HepG2 (cell line): ENCODE data around the gene NTN3. TPM values are rescaled to one million over a fixed set of nuclear protein-coding genes. Genes with fewer than 3 reads are reported as not detected.

ENCODE experiments used
- ATAC-seq: fragments of 200-7000 bp; cut with Tn5 transposase; 3 replicates; pipeline ENCODE4 v1.9.1; 2020; ENCODE audit warnings: mild to moderate bottlenecking, moderate library complexity
- BruUV-seq: library from RNA; stranded (reverse); fragments of 400-500 nt; replicated peaks from 2 replicates; lab custom pipeline; 2021; lab: Mats Ljungman, UMichigan
- CTCF ChIA-PET: fragments of 300-600 bp; formaldehyde crosslinking; extraction: SDS; loops from one replicate; lab custom pipeline; 2021; ENCODE audit warnings: low total read pairs, inconsistent platforms, low intra/inter-chr PET ratio; lab: Yijun Ruan, JAX
- POLR2A ChIA-PET: fragments of 350-600 bp; sonication (Branson Sonifier 250); formaldehyde crosslinking; loops from one replicate; lab custom pipeline; 2020; ENCODE audit warnings: antibody characterized with exemption, inconsistent platforms; lab: Yijun Ruan, JAX
- DNase-seq: peaks from one replicate; pipeline ENCODE4 v3.0.0-alpha.2; 2015; ENCODE audit warnings: low spot score
- FAIRE-seq: peaks from 3 replicates; lab custom pipeline; 2011; peaks lifted over from hg19 to GRCh38; lab: Jason Lieb, UNC
- H2AFZ ChIP-seq: one replicate; pipeline ENCODE4 v1.6.1; 2011; ENCODE audit warnings: low read length, inconsistent platforms
- H3K27ac ChIP-seq: fragments of 300-600 bp; 3 replicates; pipeline ENCODE4 v1.8.0; 2011; ENCODE audit warnings: mixed run types, mild to moderate bottlenecking, mixed read lengths, low read length, inconsistent platforms; ENCODE audit not compliant: insufficient read depth; ENCODE audit errors: extremely low read length
- H3K27me3 ChIP-seq, 2 experiments: fragments of 200-600 bp in 1 of 2; 2 replicates in 1 of 2; 3 replicates in 1 of 2; pipeline versions ENCODE4 v1.6.0 to v1.8.0; 2011; ENCODE audit warnings: low read length in 2 of 2, mild to moderate bottlenecking in 2 of 2, moderate library complexity in 2 of 2, inconsistent platforms in 1 of 2; ENCODE audit not compliant: insufficient read depth in 2 of 2, control insufficient read depth in 1 of 2
- H3K36me3 ChIP-seq, 2 experiments: fragments of 200-600 bp in 1 of 2; replicated peaks in 1 of 2; 2 replicates in 1 of 2; 3 replicates in 1 of 2; pipeline versions ENCODE4 v1.5.1 to v1.8.0; 2011; ENCODE audit warnings: low read length in 2 of 2, inconsistent platforms in 1 of 2; ENCODE audit not compliant: insufficient read depth in 2 of 2, control insufficient read depth in 1 of 2
- H3K4me1 ChIP-seq: 2 replicates; pipeline ENCODE4 v1.5.1; 2012; ENCODE audit warnings: low read length, inconsistent platforms; ENCODE audit not compliant: insufficient read depth
- H3K4me2 ChIP-seq: 2 replicates; pipeline ENCODE4 v1.6.0; 2011; ENCODE audit warnings: low read depth, low read length, inconsistent platforms
- H3K4me3 ChIP-seq, 3 experiments: fragments of 200-600 bp in 1 of 3; sonication (generic), shearing (Covaris generic) in 1 of 3; replicated peaks in 1 of 3; 2 replicates each; pipeline ENCODE4 v1.5.1; 2011 to 2016; ENCODE audit warnings: low read length in 3 of 3, inconsistent platforms in 2 of 3, low read depth in 2 of 3, mild to moderate bottlenecking in 2 of 3, control low read depth in 1 of 3, mixed read lengths in 1 of 3; ENCODE audit not compliant: insufficient read depth in 1 of 3
- H3K79me2 ChIP-seq: one replicate; pipeline ENCODE4 v1.6.1; 2011; ENCODE audit warnings: low read length, inconsistent platforms; ENCODE audit not compliant: insufficient read depth
- H3K9ac ChIP-seq: 2 replicates; pipeline ENCODE4 v1.6.0; 2011; ENCODE audit warnings: mild to moderate bottlenecking, low read depth, low read length, inconsistent platforms; ENCODE audit not compliant: insufficient read depth
- H3K9me3 ChIP-seq: 2 replicates; pipeline ENCODE4 v1.5.1; 2012; ENCODE audit warnings: mild to moderate bottlenecking, low read length
- H4K20me1 ChIP-seq: 2 replicates; pipeline ENCODE4 v1.6.0; 2011; ENCODE audit warnings: inconsistent platforms, mild to moderate bottlenecking, low read length, moderate library complexity; ENCODE audit not compliant: insufficient read depth
- AGO2 ChIP-seq: fragments of 200-400 bp; formaldehyde crosslinking; optimal IDR thresholded peaks from 2 replicates; pipeline ENCODE3; 2017; ENCODE audit warnings: mild to moderate bottlenecking, low read depth, low read length, moderate library complexity
- HOXA7 ChIP-seq: sonication (generic); formaldehyde crosslinking; IDR thresholded peaks from 2 replicates; pipeline ENCODE4 v1.8.1; 2022; ENCODE audit warnings: mild to moderate bottlenecking, missing genetic modification reagents, moderate library complexity
- PTBP1 ChIP-seq: fragments of 200-400 bp; formaldehyde crosslinking; IDR thresholded peaks from 2 replicates; pipeline ENCODE4 v1.6.1; 2018; ENCODE audit warnings: low read length, low read depth; ENCODE audit not compliant: poor library complexity, severe bottlenecking
- RBFOX2 ChIP-seq: fragments of 200-400 bp; formaldehyde crosslinking; IDR thresholded peaks from 2 replicates; pipeline ENCODE4 v1.6.1; 2017; ENCODE audit warnings: low read depth, mild to moderate bottlenecking, low read length
- RFX3 ChIP-seq: IDR thresholded peaks from 2 replicates; pipeline ENCODE4 v1.6.1; 2016; ENCODE audit warnings: missing biosample characterization, missing genetic modification reagents
- YEATS4 ChIP-seq: sonication (generic); formaldehyde crosslinking; IDR thresholded peaks from 2 replicates; pipeline ENCODE4 v1.4.0; 2020; ENCODE audit warnings: missing genetic modification reagents, borderline replicate concordance
- ZFP1 ChIP-seq: IDR thresholded peaks from 2 replicates; pipeline ENCODE4 v1.6.1; 2016
- ZNF761 ChIP-seq: sonication (generic); formaldehyde crosslinking; conservative IDR thresholded peaks from 2 replicates; pipeline ENCODE4 v1.4.0; 2020; ENCODE audit warnings: mild to moderate bottlenecking, missing genetic modification reagents
- ZSCAN30 ChIP-seq: sonication (generic); formaldehyde crosslinking; IDR thresholded peaks from 2 replicates; pipeline ENCODE4 v1.5.0; 2020; ENCODE audit warnings: mild to moderate bottlenecking, missing genetic modification reagents
- WGBS: methylation state at CpG from one replicate; pipeline ENCODE4 v1.1.6; 2017; ENCODE audit warnings: low lambda C conversion rate; 5-methylcytosine and 5-hydroxymethylcytosine counted together
- in situ Hi-C: cut with HindIII; loops from 2 replicates; pipeline ENCODE4 v1.10.0; 2017; ENCODE audit warnings: low pct_unique_long_range_greater_than_20kb; ENCODE audit not compliant: extremely low pct_ligation_motif_present
- intact Hi-C: fragments of 100-400 bp; cut with micrococcal nuclease; formaldehyde crosslinking; loops from one replicate; pipeline ENCODE4 v1.10.0; 2022; ENCODE audit not compliant: unreplicated experiment
- polyA plus RNA-seq, 8 experiments: library from polyadenylated mRNA; depleted of rRNA in 3 of 8; stranded (reverse) in 7 of 8; unstranded in 1 of 8; fragments of >200 nt; fragmentation: Illumina TruSeq in 4 of 8; extraction: Trizol in 4 of 8; gene quantifications; 2 replicates each; pipeline versions ENCODE4 v1.2.1 to v1.2.3, GENCODE V29; 2011 to 2016; ENCODE audit warnings: low read depth in 4 of 8, missing spikeins in 1 of 8, mixed read lengths in 1 of 8; ENCODE audit not compliant: insufficient read depth in 1 of 8
- total RNA-seq, 5 experiments: library from RNA; depleted of rRNA; stranded (reverse); fragments of >200 nt; fragmentation: Illumina TruSeq; extraction: Trizol; gene quantifications; 2 replicates each; pipeline ENCODE4 v1.2.3, GENCODE V29; 2016; ENCODE audit warnings: low read depth in 1 of 5
- TF ChIP-seq, protein P1 (sequence below): sonication (generic); formaldehyde crosslinking; IDR thresholded peaks from 2 replicates; pipeline ENCODE4 v1.5.0; 2020; ENCODE audit warnings: missing genetic modification reagents, mild to moderate bottlenecking, borderline replicate concordance
- TF ChIP-seq, protein P2 (sequence below): sonication (generic); formaldehyde crosslinking; conservative IDR thresholded peaks from 2 replicates; pipeline ENCODE4 v1.8.0; 2022; ENCODE audit warnings: mild to moderate bottlenecking, moderate library complexity, missing genetic modification reagents

The NTN3 gene
- total and polyA plus RNA-seq, 2 of the 13 experiments (the other 11 are each of a cell fraction or from before 2014, with no cell fraction given): 0.09 to 0.20 TPM

DNA sequence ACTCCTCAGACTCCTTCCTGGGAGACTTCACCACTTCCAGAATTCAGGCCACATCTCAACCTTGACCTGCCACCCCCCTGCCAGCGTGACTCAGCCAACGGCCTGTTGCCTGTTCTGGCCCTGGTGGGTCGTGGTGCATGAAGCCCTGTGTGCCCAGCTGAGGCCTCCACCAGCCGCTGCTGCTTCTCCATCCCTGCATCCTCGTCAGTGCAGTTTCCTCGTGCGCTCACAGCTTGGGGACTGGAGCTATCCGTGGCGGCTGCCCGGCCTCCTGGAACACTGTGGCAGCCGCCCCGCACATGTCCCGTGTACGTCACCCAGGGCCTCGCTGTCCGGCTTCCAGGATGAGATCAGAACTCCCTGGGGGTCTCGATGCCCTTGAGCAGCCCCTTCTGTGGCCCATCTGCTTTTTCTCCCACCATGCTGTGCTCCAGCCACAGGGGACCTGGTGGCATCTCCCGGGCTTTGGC, 19.2 kb upstream of the NTN3 start:
- no peaks in the 10 kb centered on the region for H3K4me1 ChIP-seq
- no peaks in the 10 kb centered on the region for H3K9me3 ChIP-seq
- H3K27me3 ChIP-seq: no peaks in the 10 kb centered on the region
- CTCF ChIA-PET: no interaction called here
- intact Hi-C loops: no loop called here
- no peaks in the 10 kb centered on the region for H3K79me2 ChIP-seq
- H2AFZ ChIP-seq: no peak overlapping the region
- BruUV-seq: no TSS peak
- H3K9ac ChIP-seq: no peak overlapping the region
- no peak for ATAC-seq
- in situ Hi-C loops: no loop called here
- WGBS: 95% methylated on average over 14 of the region's 18 CpGs
- H3K4me2 ChIP-seq: no peak overlapping the region
- DNase-seq: no peak
- FAIRE-seq: no peak
- no peak overlapping the region for H3K27ac ChIP-seq
- H4K20me1 ChIP-seq: no peaks in the 10 kb centered on the region
- peaks cover 33 to 67% of the 10 kb centered on the region in 2 experiments; a peak in 4 of 5 replicates for H3K36me3 ChIP-seq
- no peak overlapping the region for H3K4me3 ChIP-seq
- TF ChIP-seq RBFOX2 (0 out of 2 replicates have a peak, but pooled peaks have one; percentile 28), AGO2 (peak; percentile 51), ZNF761 (no peak)
- TF ChIP-seq, protein P1, sequence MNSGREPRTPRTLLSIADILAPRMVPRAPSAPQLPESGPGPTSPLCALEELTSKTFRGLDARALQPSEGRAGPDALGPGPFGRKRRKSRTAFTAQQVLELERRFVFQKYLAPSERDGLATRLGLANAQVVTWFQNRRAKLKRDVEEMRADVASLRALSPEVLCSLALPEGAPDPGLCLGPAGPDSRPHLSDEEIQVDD (CRISPR knock-in tag): no peak
- POLR2A ChIA-PET: no interaction called here

DNA sequence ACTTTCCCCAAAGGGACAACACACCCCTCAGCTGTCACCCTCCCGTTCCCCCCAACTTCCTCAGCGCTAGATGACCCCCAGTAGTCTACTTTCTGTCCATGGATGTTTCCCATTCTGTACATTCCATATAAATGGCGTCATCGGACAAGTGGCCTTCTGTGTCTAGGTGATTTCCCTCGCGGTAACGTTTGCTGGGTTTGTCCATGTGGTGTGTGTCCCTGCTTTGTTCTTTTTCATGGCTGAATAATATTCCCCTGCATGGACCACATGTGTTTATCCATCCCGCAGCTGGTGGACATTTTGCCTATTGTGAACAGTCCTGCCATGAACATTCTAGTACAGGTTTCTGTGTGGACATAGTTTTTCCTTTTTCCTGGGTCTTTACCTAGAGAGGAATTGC, 18.4 kb upstream of the NTN3 start:
- ChIA-PET POLR2A (no interaction called here), CTCF (no interaction called here)
- Histone ChIP-seq H3K79me2 (no peaks in the 10 kb centered on the region), H3K4me2 (no peak overlapping the region), H4K20me1 (no peaks in the 10 kb centered on the region), H2AFZ (no peak overlapping the region), H3K36me3 (peaks cover 33 to 67% of the 10 kb centered on the region in 2 experiments; a peak in 4 of 5 replicates), H3K4me1 (no peaks in the 10 kb centered on the region), H3K27me3 (no peaks in the 10 kb centered on the region), H3K9me3 (no peaks in the 10 kb centered on the region), H3K27ac (no peak overlapping the region), H3K9ac (no peak overlapping the region), H3K4me3 (no peak overlapping the region)
- TF ChIP-seq HOXA7 (CRISPR knock-in tag) (no peak), PTBP1 (no peak), RFX3 (CRISPR knock-in tag) (no peak), ZFP1 (no peak), ZSCAN30 (CRISPR knock-in tag) (no peak), YEATS4 (CRISPR knock-in tag) (no peak)
- TF ChIP-seq, protein P2, sequence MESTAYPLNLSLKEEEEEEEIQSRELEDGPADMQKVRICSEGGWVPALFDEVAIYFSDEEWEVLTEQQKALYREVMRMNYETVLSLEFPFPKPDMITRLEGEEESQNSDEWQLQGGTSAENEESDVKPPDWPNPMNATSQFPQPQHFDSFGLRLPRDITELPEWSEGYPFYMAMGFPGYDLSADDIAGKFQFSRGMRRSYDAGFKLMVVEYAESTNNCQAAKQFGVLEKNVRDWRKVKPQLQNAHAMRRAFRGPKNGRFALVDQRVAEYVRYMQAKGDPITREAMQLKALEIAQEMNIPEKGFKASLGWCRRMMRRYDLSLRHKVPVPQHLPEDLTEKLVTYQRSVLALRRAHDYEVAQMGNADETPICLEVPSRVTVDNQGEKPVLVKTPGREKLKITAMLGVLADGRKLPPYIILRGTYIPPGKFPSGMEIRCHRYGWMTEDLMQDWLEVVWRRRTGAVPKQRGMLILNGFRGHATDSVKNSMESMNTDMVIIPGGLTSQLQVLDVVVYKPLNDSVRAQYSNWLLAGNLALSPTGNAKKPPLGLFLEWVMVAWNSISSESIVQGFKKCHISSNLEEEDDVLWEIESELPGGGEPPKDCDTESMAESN: no peak
- no TSS peak for BruUV-seq
- DNase-seq (no peak), FAIRE-seq (no peak), ATAC-seq (no peak)
- WGBS: 98% methylated on average over 8 of the region's 8 CpGs
- intact Hi-C loops: no loop called here
- in situ Hi-C loops: no loop called here
